ENCODE measurements around the gene BNIP5. TPM values are rescaled to one million over a fixed set of nuclear protein-coding genes. Genes with fewer than 3 reads are reported as not detected.

Gene BNIP5
- total and polyA plus RNA-seq, 2 of the 13 experiments (the other 11 are each of a cell fraction or from before 2014, with no cell fraction given): not detected

DNA sequence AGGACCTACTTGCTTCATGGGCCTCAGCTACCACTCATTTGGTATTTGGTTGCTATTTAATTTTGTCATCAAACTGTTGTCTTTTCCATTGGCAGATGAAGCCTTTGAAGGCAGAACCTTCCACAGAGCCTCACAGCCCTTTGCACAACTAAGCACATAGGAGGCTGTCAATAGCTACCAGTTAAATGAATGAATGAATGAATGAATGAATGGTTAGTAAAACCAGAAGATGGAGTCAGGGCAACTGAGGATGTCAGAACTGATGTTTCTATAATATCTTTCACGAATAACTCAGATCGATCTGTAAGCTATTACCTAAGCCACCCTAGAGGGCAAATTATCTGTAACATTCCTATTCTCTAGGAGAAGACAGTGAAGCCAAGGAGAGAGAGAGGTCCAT lies 19.1 kb downstream of the BNIP5 start:
- TF ChIP-seq RELA (CRISPR knock-in tag; IDR thresholded peaks at IDR 0.05) (no peak), FLYWCH1 (CRISPR knock-in tag; IDR thresholded peaks at IDR 0.05) (no peak), ZMYM4 (CRISPR knock-in tag; IDR thresholded peaks at IDR 0.05) (no peak), HMG20A (CRISPR knock-in tag; IDR thresholded peaks at IDR 0.05; ENCODE audit: borderline replicate concordance) (no peak), AKAP8 (CRISPR knock-in tag; IDR thresholded peaks at IDR 0.05) (no peak), GATAD1 (CRISPR knock-in tag; IDR thresholded peaks at IDR 0.05) (no peak), ZNF674 (CRISPR knock-in tag; IDR thresholded peaks at IDR 0.05; ENCODE audit: low read depth) (no peak), ZSCAN20 (CRISPR knock-in tag; IDR thresholded peaks at IDR 0.05; ENCODE audit: borderline replicate concordance) (no peak), PCBP1 (IDR thresholded peaks at IDR 0.05; ENCODE audit: borderline replicate concordance, low read depth, low read length) (no peak), ZNF547 (CRISPR knock-in tag; IDR thresholded peaks at IDR 0.05) (no peak), KDM5A (IDR thresholded peaks at IDR 0.05; ENCODE audit: borderline replicate concordance, low read length) (no peak), HOXA5 (CRISPR knock-in tag; IDR thresholded peaks at IDR 0.05) (no peak), KLF9 (CRISPR knock-in tag; IDR thresholded peaks at IDR 0.05; ENCODE audit: low read depth) (no peak), CBX2 (IDR thresholded peaks at IDR 0.05; ENCODE audit: low read depth, low read length) (no peak), CBX2 (CRISPR knock-in tag; IDR thresholded peaks at IDR 0.05; ENCODE audit: low read depth) (no peak)
- TF ChIP-seq, protein P1, sequence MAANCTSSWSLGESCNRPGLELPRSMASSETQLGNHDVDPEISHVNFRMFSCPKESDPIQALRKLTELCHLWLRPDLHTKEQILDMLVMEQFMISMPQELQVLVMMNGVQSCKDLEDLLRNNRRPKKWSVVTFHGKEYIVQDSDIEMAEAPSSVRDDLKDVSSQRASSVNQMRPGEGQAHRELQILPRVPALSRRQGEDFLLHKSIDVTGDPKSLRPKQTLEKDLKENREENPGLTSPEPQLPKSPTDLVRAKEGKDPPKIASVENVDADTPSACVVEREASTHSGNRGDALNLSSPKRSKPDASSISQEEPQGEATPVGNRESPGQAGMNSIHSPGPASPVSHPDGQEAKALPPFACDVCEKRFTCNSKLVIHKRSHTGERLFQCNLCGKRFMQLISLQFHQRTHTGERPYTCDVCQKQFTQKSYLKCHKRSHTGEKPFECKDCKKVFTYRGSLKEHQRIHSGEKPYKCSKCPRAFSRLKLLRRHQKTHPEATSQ (CRISPR knock-in tag; IDR thresholded peaks at IDR 0.05; ENCODE audit: borderline replicate concordance): no peak
- TF ChIP-seq, protein P2, sequence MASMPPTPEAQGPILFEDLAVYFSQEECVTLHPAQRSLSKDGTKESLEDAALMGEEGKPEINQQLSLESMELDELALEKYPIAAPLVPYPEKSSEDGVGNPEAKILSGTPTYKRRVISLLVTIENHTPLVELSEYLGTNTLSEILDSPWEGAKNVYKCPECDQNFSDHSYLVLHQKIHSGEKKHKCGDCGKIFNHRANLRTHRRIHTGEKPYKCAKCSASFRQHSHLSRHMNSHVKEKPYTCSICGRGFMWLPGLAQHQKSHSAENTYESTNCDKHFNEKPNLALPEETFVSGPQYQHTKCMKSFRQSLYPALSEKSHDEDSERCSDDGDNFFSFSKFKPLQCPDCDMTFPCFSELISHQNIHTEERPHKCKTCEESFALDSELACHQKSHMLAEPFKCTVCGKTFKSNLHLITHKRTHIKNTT (CRISPR knock-in tag; IDR thresholded peaks at IDR 0.05): no peak
- TF ChIP-seq, protein P3, sequence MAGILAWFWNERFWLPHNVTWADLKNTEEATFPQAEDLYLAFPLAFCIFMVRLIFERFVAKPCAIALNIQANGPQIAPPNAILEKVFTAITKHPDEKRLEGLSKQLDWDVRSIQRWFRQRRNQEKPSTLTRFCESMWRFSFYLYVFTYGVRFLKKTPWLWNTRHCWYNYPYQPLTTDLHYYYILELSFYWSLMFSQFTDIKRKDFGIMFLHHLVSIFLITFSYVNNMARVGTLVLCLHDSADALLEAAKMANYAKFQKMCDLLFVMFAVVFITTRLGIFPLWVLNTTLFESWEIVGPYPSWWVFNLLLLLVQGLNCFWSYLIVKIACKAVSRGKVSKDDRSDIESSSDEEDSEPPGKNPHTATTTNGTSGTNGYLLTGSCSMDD (CRISPR knock-in tag; IDR thresholded peaks at IDR 0.05): no peak
- TF ChIP-seq, protein P4, sequence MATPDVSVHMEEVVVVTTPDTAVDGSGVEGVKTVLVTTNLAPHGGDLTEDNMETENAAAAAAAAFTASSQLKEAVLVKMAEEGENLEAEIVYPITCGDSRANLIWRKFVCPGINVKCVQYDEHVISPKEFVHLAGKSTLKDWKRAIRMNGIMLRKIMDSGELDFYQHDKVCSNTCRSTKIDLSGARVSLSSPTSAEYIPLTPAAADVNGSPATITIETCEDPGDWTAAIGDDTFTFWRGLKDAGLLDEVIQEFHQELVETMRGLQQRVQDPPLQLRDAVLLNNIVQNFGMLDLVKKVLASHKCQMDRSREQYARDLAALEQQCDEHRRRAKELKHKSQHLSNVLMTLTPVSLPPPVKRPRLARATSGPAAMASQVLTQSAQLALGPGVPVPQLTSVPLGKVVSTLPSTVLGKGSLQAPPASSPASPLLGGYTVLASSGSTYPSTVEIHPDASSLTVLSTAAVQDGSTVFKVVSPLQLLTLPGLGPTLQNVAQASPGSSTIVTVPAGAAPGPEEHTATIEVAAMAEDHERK (CRISPR knock-in tag; IDR thresholded peaks at IDR 0.05; ENCODE audit: low read depth): no peak
- TF ChIP-seq, protein P5, sequence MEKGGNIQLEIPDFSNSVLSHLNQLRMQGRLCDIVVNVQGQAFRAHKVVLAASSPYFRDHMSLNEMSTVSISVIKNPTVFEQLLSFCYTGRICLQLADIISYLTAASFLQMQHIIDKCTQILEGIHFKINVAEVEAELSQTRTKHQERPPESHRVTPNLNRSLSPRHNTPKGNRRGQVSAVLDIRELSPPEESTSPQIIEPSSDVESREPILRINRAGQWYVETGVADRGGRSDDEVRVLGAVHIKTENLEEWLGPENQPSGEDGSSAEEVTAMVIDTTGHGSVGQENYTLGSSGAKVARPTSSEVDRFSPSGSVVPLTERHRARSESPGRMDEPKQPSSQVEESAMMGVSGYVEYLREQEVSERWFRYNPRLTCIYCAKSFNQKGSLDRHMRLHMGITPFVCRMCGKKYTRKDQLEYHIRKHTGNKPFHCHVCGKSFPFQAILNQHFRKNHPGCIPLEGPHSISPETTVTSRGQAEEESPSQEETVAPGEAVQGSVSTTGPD (CRISPR knock-in tag; IDR thresholded peaks at IDR 0.05): no peak
- no peaks in the 10 kb centered on the region for H4K20me1 ChIP-seq (ENCODE audit: insufficient read depth, low read length)
- H3K36me3 ChIP-seq (replicated peaks in 1 of 2; ENCODE audit: control insufficient read depth in 1 of 2, insufficient read depth in 2 of 2, low read length in 2 of 2): no peaks in the 10 kb centered on the region
- peaks cover 25% of the 10 kb centered on the region for H3K4me1 ChIP-seq (ENCODE audit: insufficient read depth, low read length)
- ChIA-PET POLR2A (no interaction called here), CTCF (ENCODE audit: low intra/inter-chr PET ratio, low total read pairs) (no interaction called here)
- H3K9ac ChIP-seq (ENCODE audit: insufficient read depth, low read depth, low read length): no peak overlapping the region
- no peaks in the 10 kb centered on the region for H3K79me2 ChIP-seq (ENCODE audit: insufficient read depth, low read length)
- no peak overlapping the region for H3K4me3 ChIP-seq (replicated peaks in 1 of 3; ENCODE audit: insufficient read depth in 1 of 3, low read depth in 2 of 3, low read length in 3 of 3)
- H3K9me3 ChIP-seq (ENCODE audit: low read length): no peaks in the 10 kb centered on the region
- intact Hi-C loops (cut with micrococcal nuclease; ENCODE audit: unreplicated experiment): no loop called here
- no peak overlapping the region for H3K4me2 ChIP-seq (ENCODE audit: low read depth, low read length)
- no peak for ATAC-seq
- FAIRE-seq: no peak
- no peak overlapping the region for H3K27ac ChIP-seq (ENCODE audit: extremely low read length, insufficient read depth, low read length)
- in situ Hi-C loops (cut with HindIII; ENCODE audit: extremely low pct_ligation_motif_present, low pct_unique_long_range_greater_than_20kb): no loop called here
- 37% methylated on average over 2 of the region's 2 CpGs for WGBS (ENCODE audit: low lambda C conversion rate)
- peaks cover 3 to 10% of the 10 kb centered on the region in 2 experiments; a peak in 4 of 5 replicates for H3K27me3 ChIP-seq (ENCODE audit: control insufficient read depth in 1 of 2, insufficient read depth in 2 of 2, low read length in 2 of 2)
- H2AFZ ChIP-seq (ENCODE audit: low read length): no peak overlapping the region
- DNase-seq (ENCODE audit: low spot score): no peak
- BruUV-seq (replicated peaks): no TSS peak

Data from HepG2 (cell line).